Activated CD4-positive, alpha-beta memory T cell treated with anti-CD3 and anti-CD28 coated beads, Interleukin-2, amount 10 ng/mL, durations not matched to agents 7 days and 5 days (primary cell): ENCODE data around the gene MTUS2. TPM values are rescaled to one million over a fixed set of nuclear protein-coding genes. Genes with fewer than 3 reads are reported as not detected.

ENCODE experiments used
- CTCF ChIA-PET: fragments of 350-600 bp; sonication (Branson Sonifier 250); formaldehyde crosslinking; loops from one replicate; lab custom pipeline; 2021; ENCODE audit warnings: antibody characterized with exemption, inconsistent platforms; lab: Charles Lee
- POLR2A ChIA-PET: fragments of 350-600 bp; sonication (Branson Sonifier 250); formaldehyde crosslinking; loops from one replicate; lab custom pipeline; 2021; ENCODE audit warnings: antibody characterized with exemption; lab: Charles Lee
- DNase-seq: peaks from one replicate; pipeline ENCODE4 v3.0.0-alpha.2; 2020
- H3K27ac Mint-ChIP-seq: one replicate; pipeline ENCODE4 v1.8.0; 2021; ENCODE audit warnings: mild to moderate bottlenecking, mixed read lengths
- H3K27me3 Mint-ChIP-seq: one replicate; pipeline ENCODE4 v1.8.0; 2021; ENCODE audit warnings: mixed read lengths
- H3K36me3 Mint-ChIP-seq: one replicate; pipeline ENCODE4 v1.8.0; 2021; ENCODE audit warnings: low read depth, mixed read lengths
- H3K4me1 Mint-ChIP-seq: one replicate; pipeline ENCODE4 v1.8.0; 2021; ENCODE audit warnings: mixed read lengths
- H3K4me3 Mint-ChIP-seq: one replicate; pipeline ENCODE4 v1.8.0; 2021; ENCODE audit warnings: mild to moderate bottlenecking, mixed read lengths
- H3K9me3 Mint-ChIP-seq: one replicate; pipeline ENCODE4 v1.8.0; 2021; ENCODE audit warnings: mixed read lengths
- total RNA-seq, 2 experiments: library from RNA; stranded (reverse); gene quantifications; one replicate each; pipeline ENCODE4 v1.2.3, GENCODE V29; 2021

Gene MTUS2
- total RNA-seq, 2 experiments from 2014 or later = not detected

- no peak overlapping the region for H3K4me3 Mint-ChIP-seq
- no peaks in the 10 kb centered on the region for H3K36me3 Mint-ChIP-seq
- ChIA-PET CTCF (no interaction called here), POLR2A (no interaction called here)
- H3K27ac Mint-ChIP-seq = no peak overlapping the region
- H3K27me3 Mint-ChIP-seq = peaks cover 3% of the 10 kb centered on the region
- no peak for DNase-seq
- no peaks in the 10 kb centered on the region for H3K4me1 Mint-ChIP-seq
- H3K9me3 Mint-ChIP-seq = no peaks in the 10 kb centered on the region
Observed at GRCh38 chr13:28865951-28866350, 45.8 kb downstream of the MTUS2 start.

DNA sequence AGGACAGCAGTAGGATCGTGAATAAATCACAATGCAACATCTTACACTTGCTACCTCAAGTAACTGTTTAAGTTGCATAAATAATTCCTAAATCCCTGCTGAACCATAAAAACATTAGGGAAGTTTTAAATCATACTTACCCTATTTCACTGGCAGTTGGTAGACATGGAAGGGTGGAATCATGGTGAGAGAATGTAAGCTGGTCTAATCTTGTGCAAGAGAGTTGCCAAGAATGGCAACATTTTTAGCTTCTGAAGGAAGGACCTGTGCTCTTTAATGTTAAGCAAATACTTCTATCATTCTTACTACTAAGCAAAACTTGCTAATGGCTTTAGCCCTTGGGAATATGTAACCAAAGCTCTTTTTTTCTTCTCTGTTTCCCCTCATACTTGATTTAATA, 46.8 kb downstream of the MTUS2 start:
- Mint-ChIP-seq H3K4me3 (no peak overlapping the region), H3K36me3 (no peaks in the 10 kb centered on the region), H3K27me3 (peaks cover 3% of the 10 kb centered on the region), H3K27ac (no peak overlapping the region), H3K4me1 (no peaks in the 10 kb centered on the region), H3K9me3 (peaks cover under 1% of the 10 kb centered on the region)
- POLR2A ChIA-PET = no interaction called here
- no peak for DNase-seq
- CTCF ChIA-PET = no interaction called here

- no peak for DNase-seq
- Mint-ChIP-seq H3K9me3 (peaks cover 6% of the 10 kb centered on the region), H3K27ac (no peak overlapping the region), H3K27me3 (peaks cover 3% of the 10 kb centered on the region), H3K4me3 (no peak overlapping the region), H3K4me1 (no peaks in the 10 kb centered on the region), H3K36me3 (no peaks in the 10 kb centered on the region)
- CTCF ChIA-PET = no interaction called here
- POLR2A ChIA-PET = no interaction called here
Observed at GRCh38 chr13:28867564-28867963, 47.4 kb downstream of the MTUS2 start.

DNA sequence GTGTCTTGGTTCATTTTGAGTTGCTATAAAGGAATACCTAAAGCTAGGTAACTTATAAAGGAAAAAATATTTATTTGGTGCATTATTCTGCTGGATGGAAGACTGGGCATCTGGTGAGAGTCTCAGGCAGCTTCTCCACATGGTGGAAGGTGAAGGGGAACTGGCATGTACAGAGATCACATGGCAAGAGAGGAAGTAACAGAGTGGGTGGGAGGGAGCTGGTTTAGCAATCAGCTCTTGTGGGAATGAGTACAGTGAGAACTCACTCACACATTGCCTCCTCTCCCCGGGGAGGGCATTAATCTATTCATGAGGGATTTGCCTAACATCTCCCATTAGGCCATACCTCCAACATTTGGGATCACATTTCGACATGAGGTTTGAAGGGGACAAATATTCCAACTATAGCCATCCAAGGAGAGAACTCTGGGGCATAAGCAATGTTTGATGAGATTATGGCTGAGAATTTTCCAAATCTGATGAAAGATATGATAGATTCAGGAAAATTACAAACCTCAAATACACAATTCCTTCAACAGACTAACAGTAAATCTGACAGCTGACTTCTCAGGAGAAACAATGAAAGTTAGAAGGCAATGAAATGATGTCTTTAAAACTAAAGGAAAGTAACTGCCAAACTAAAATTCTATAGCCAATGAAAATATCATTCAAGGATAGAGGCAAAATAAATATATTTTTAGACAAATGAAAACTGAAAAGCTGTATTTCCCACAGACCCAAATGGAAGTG, 52.5 kb downstream of the MTUS2 start:
- CTCF ChIA-PET = no interaction called here

DNA sequence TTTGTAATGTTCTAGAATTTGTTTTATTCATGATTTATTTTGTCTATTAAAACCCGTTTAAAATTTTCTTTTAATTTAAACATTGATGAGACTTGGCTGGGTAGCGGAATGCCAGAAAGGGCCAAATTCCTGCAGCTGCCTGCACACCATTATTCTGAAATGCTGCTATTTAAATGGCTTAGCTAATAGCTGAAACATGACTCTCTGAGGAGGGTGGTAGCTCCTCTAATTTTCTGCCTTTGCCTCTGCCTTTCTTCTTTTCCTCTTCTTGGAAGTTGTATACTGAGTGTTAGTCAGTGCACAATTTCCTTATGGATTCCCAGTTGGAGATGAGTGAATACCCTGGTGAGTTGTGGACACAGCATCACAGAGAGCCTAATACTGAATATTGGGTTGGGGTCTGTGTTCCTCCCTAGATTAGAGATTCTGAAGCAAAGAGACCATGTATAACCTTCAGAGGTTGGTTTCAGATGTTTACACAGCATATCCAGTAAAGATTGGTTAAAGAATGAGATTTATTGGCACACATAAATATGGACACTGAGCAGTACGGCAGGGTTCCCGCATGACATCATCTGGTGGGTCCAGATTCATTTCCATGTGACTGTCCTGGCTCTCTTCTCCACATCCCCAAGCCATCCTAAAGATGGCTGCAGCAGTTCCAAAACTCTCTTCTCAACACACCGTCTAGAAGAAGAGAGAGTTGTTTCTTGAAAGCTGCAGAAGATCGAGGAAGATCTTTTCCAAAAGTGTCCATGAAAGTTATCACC, 55.9 kb downstream of the MTUS2 start:
- Mint-ChIP-seq H3K36me3 (no peaks in the 10 kb centered on the region), H3K4me1 (no peaks in the 10 kb centered on the region), H3K27ac (no peak overlapping the region), H3K9me3 (peaks cover 8% of the 10 kb centered on the region), H3K27me3 (no peaks in the 10 kb centered on the region), H3K4me3 (no peak overlapping the region)
- ChIA-PET POLR2A (no interaction called here), CTCF (no interaction called here)
- no peak for DNase-seq

More for the DNA sequence above, 52.5 kb downstream of the MTUS2 start:
- POLR2A ChIA-PET = no interaction called here
- no peaks in the 10 kb centered on the region for H3K4me1 Mint-ChIP-seq
- H3K4me3 Mint-ChIP-seq = no peak overlapping the region
- no peaks in the 10 kb centered on the region for H3K36me3 Mint-ChIP-seq
- H3K9me3 Mint-ChIP-seq = peaks cover 8% of the 10 kb centered on the region
- no peak overlapping the region for H3K27ac Mint-ChIP-seq
- no peaks in the 10 kb centered on the region for H3K27me3 Mint-ChIP-seq
- DNase-seq = no peak

- H3K27ac Mint-ChIP-seq = no peak overlapping the region
- POLR2A ChIA-PET = no interaction called here
- CTCF ChIA-PET = no interaction called here
- no peaks in the 10 kb centered on the region for H3K27me3 Mint-ChIP-seq
- no peak overlapping the region for H3K4me3 Mint-ChIP-seq
- H3K9me3 Mint-ChIP-seq = peaks cover 4% of the 10 kb centered on the region
- no peaks in the 10 kb centered on the region for H3K36me3 Mint-ChIP-seq
- H3K4me1 Mint-ChIP-seq = no peaks in the 10 kb centered on the region
- DNase-seq = no peak
Observed at GRCh38 chr13:28877408-28877807, 57.3 kb downstream of the MTUS2 start.

- POLR2A ChIA-PET = no interaction called here
- no peaks in the 10 kb centered on the region for H3K4me1 Mint-ChIP-seq
- no peak for DNase-seq
Observed at GRCh38 chr13:28885181-28885580, 65.0 kb downstream of the MTUS2 start.

DNA sequence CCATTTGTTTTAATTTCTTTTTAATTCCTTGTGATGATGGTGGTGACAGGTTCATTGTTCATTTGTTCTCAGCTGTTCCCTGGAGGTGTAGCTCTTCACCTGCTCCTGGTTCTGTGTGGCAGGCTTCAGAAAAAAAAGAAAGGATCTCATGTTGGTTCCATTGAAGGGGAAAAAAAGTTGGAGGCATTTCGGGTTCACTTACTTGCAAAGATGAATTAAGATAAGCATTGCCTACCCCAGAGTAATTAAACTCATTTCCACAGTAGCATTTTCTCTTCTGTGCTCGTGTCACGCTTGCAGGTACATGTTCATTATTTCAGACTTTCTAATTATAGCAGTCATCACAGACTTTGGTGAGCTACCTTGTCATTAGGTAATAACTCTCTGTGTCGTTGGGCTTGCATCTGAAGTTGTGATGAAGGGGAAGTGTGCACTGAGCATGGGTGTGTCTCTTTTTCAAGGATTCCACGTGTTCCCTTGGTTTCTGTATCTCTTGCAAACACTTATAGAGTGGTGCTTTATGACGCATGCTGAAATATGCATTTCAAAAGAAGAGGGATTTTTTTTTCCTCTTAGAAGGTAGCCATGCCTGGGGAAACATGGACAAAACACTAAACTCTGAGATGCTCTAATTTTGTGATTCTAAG, 69.1 kb downstream of the MTUS2 start:
- no peak for DNase-seq
- ChIA-PET CTCF (no interaction called here), POLR2A (no interaction called here)
- no peak overlapping the region for H3K27ac Mint-ChIP-seq
- H3K9me3 Mint-ChIP-seq = no peaks in the 10 kb centered on the region
- no peaks in the 10 kb centered on the region for H3K27me3 Mint-ChIP-seq
- H3K4me1 Mint-ChIP-seq = no peaks in the 10 kb centered on the region
- no peaks in the 10 kb centered on the region for H3K36me3 Mint-ChIP-seq
- H3K4me3 Mint-ChIP-seq = no peak overlapping the region

More at GRCh38 chr13:28885181-28885580, 65.0 kb downstream of the MTUS2 start:
- H3K36me3 Mint-ChIP-seq = no peaks in the 10 kb centered on the region
- H3K27ac Mint-ChIP-seq = no peak overlapping the region
- H3K27me3 Mint-ChIP-seq = no peaks in the 10 kb centered on the region
- H3K4me3 Mint-ChIP-seq = no peak overlapping the region
- CTCF ChIA-PET = no interaction called here
- no peaks in the 10 kb centered on the region for H3K9me3 Mint-ChIP-seq

DNA sequence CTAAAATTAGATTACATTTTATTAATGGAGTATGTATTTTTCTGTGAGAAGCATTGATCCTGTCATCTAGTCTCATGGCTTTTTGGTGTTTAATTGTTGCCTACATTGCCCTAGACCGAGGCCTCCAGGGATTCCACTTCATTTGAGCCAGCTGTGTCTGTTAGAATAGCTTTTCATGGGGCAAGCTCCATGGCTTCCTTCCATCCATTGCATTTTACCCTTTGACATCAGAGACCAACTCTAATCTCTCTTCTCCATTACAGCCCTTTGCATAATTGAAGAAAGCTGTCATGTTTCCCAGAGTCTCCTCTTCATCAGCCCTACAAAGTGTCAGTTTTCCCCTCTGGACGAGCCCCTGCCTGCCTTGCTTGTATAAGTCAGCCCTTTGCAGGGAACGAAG, 70.6 kb downstream of the MTUS2 start:
- Mint-ChIP-seq H3K9me3 (no peaks in the 10 kb centered on the region), H3K36me3 (no peaks in the 10 kb centered on the region), H3K27me3 (no peaks in the 10 kb centered on the region), H3K27ac (no peak overlapping the region), H3K4me1 (no peaks in the 10 kb centered on the region), H3K4me3 (no peak overlapping the region)
- POLR2A ChIA-PET = no interaction called here
- DNase-seq = no peak
- CTCF ChIA-PET = no interaction called here

DNA sequence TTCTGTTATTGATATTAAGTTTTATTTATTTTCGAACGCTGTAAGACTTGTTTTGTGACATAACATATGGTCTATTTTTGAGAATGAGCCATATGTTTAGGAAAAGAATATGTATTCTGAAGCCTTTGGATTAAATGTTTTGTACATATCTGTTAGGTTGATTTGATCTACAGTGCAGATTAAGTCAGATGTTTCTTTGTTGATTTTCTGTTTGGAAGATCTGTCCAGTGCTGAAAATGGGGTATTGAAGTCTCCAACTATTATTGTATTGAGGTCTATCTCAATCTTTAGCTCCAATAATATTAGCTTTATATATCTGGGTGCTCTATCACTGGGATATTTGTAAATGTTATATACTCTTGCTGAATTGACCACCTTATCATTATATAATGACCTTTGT, 97.9 kb downstream of the MTUS2 start:
- H3K27me3 Mint-ChIP-seq = peaks cover 3% of the 10 kb centered on the region
- no peaks in the 10 kb centered on the region for H3K4me1 Mint-ChIP-seq
- POLR2A ChIA-PET = no interaction called here
- CTCF ChIA-PET = no interaction called here
- no peak for DNase-seq
- H3K27ac Mint-ChIP-seq = no peak overlapping the region
- no peak overlapping the region for H3K4me3 Mint-ChIP-seq
- H3K9me3 Mint-ChIP-seq = peaks cover 20% of the 10 kb centered on the region
- H3K36me3 Mint-ChIP-seq = no peaks in the 10 kb centered on the region

DNA sequence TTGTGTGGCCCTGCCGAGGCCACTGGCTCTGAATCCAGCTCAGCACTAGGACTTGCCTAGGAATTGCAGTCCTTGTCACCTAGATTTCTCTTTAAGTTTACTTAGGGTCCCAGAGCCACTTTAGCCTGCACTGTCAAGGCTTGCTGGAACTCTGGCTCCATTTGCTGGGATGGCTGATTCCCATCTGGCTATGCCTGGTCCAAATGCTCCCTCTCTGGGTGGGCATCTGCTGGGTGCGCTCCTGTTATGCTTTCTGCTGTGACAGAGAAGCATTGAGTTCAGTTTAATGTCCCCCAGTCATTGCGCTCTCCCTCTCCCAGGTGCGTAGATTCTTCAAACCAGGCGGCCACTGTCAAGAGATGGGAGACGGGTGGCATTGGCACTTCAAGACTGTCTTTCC, 102.2 kb downstream of the MTUS2 start:
- H3K36me3 Mint-ChIP-seq = no peaks in the 10 kb centered on the region
- H3K4me3 Mint-ChIP-seq = no peak overlapping the region
- no peaks in the 10 kb centered on the region for H3K27me3 Mint-ChIP-seq
- DNase-seq = no peak
- CTCF ChIA-PET = no interaction called here
- POLR2A ChIA-PET = no interaction called here
- peaks cover 9% of the 10 kb centered on the region for H3K9me3 Mint-ChIP-seq
- H3K27ac Mint-ChIP-seq = no peak overlapping the region
- no peaks in the 10 kb centered on the region for H3K4me1 Mint-ChIP-seq

GRCh38 chr13:28935104-28935503, 115.0 kb downstream of the MTUS2 start:
- ChIA-PET CTCF (no interaction called here), POLR2A (no interaction called here)
- Mint-ChIP-seq H3K27ac (no peak overlapping the region), H3K36me3 (no peaks in the 10 kb centered on the region), H3K9me3 (no peaks in the 10 kb centered on the region), H3K4me1 (no peaks in the 10 kb centered on the region), H3K27me3 (no peaks in the 10 kb centered on the region), H3K4me3 (no peak overlapping the region)
- DNase-seq = no peak

DNA sequence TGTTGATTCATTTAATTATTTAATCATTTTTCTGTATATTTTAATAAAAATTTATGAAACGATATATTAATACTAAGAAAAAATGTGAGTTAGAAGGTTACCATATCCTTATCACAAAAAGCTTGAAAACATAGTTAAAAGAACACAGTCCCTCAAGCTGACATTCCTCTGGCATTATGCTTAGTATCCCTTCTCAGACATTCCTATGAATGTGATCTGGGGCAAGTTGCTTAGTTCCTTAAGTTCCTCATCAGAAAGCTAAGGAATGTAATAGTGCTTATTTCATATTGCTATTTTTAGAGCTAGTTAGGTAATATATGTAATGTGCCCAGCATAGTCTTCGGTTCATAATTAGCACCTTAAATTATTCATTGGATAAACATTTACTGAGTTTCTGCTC, 122.8 kb downstream of the MTUS2 start:
- POLR2A ChIA-PET = no interaction called here
- no peak overlapping the region for H3K4me3 Mint-ChIP-seq

More for the DNA sequence above, 122.8 kb downstream of the MTUS2 start:
- Mint-ChIP-seq H3K9me3 (no peaks in the 10 kb centered on the region), H3K36me3 (no peaks in the 10 kb centered on the region), H3K27ac (no peak overlapping the region), H3K4me1 (no peaks in the 10 kb centered on the region), H3K27me3 (peaks cover 3% of the 10 kb centered on the region)
- DNase-seq = no peak
- CTCF ChIA-PET = no interaction called here
